Gastrocnemius medialis (tissue), 4 donors: ENCODE measurements around the gene GPR84. TPM values are rescaled to one million over a fixed set of nuclear protein-coding genes. Genes with fewer than 3 reads are reported as not detected.

Experiments
- ATAC-seq, 2 donors: fragments of 150-250 bp; one replicate each; pipeline ENCODE4 v1.9.1; 2016
- DNase-seq, 2 donors: peaks; one replicate each; pipeline ENCODE4 v3.0.0-alpha.2; 2019
- H3K27ac ChIP-seq, 4 donors: fragments of 200-600 bp; sonication (generic); 1 replicate in 1 of 4; 2 replicates in 3 of 4; pipeline ENCODE4 v1.5.1; 2016 to 2018; ENCODE audit warnings: mild to moderate bottlenecking in 2 of 4, moderate library complexity in 1 of 4
- H3K27me3 ChIP-seq, 3 donors: fragments of 200-600 bp; sonication (generic) in 2 of 3; 1 replicate in 1 of 3; 2 replicates in 2 of 3; pipeline versions ENCODE4 v1.5.1 to v1.6.0; 2016 to 2019; ENCODE audit warnings: mild to moderate bottlenecking in 1 of 3, moderate library complexity in 1 of 3
- H3K36me3 ChIP-seq, 2 donors: fragments of 200-600 bp; sonication (generic) in 1 of 2; one replicate each; pipeline ENCODE4 v1.5.1; 2017 to 2018
- H3K4me1 ChIP-seq, 2 donors: fragments of 200-600 bp; sonication (generic) in 1 of 2; one replicate each; pipeline ENCODE4 v1.5.1; 2016 to 2017; ENCODE audit warnings: mild to moderate bottlenecking in 2 of 2
- H3K4me3 ChIP-seq, 4 donors: fragments of 200-600 bp; sonication (generic) in 3 of 4; 1 replicate in 1 of 4; 2 replicates in 3 of 4; pipeline ENCODE4 v1.5.1; 2016 to 2019; ENCODE audit warnings: mild to moderate bottlenecking in 2 of 4
- H3K9me3 ChIP-seq, 3 donors: fragments of 200-600 bp; sonication (generic) in 2 of 3; 1 replicate in 1 of 3; 2 replicates in 2 of 3; pipeline ENCODE4 v1.5.1; 2016 to 2019
- POLR2A ChIP-seq, 2 donors: fragments of 450-650 bp; IDR thresholded peaks; one replicate each; pipeline ENCODE4 v1.6.1; 2017; ENCODE audit warnings: antibody characterized with exemption in 2 of 2, mild to moderate bottlenecking in 2 of 2, moderate library complexity in 2 of 2
- in situ Hi-C, 4 donors: fragments of 200-750 bp; cut with MboI; loops; one replicate each; pipeline versions ENCODE4 v1.15.0 to v1.8.0; 2017; ENCODE audit warnings: low sequenced_read_pairs in 4 of 4
- intact Hi-C: fragments of 100-400 bp; cut with DNase I; formaldehyde crosslinking; loops from one replicate; pipeline ENCODE4 v1.15.1; 2023; ENCODE audit warnings: low total_unique reads
- total RNA-seq, 4 donors: library from RNA; depleted of rRNA; stranded (reverse); fragments of >200 nt; gene quantifications; one replicate each; pipeline versions ENCODE4 v1.1.0 to v1.2.3, GENCODE V29; 2016
- TF ChIP-seq, protein P1 (sequence below), 5 experiments: fragments of 450-650 bp in 3 of 5; fragments of 200-600 bp in 2 of 5; sonication (generic) in 2 of 5; IDR thresholded peaks in 4 of 5; conservative IDR thresholded peaks in 1 of 5; 1 replicate in 4 of 5; 2 replicates in 1 of 5; pipeline ENCODE4 v1.5.1; 2016 to 2019; ENCODE audit warnings: antibody characterized with exemption in 5 of 5, mild to moderate bottlenecking in 3 of 5, moderate library complexity in 3 of 5

GPR84 gene
- total RNA-seq, 4 donors from 2014 or later: 0.49 to 0.51 TPM; not detected in 2

GRCh38 chr12:54387114-54387467 lies 22.8 kb upstream of the GPR84 start:
- Histone ChIP-seq H3K9me3 (no peaks in the 10 kb centered on the region), H3K4me1 (peaks cover 34 to 51% of the 10 kb centered on the region in 2 donors), H3K36me3 (no peaks in the 10 kb centered on the region), H3K4me3 (no peak overlapping the region), H3K27ac (peak overlapping the region in 2 of 4 donors; percentile 73 to 78), H3K27me3 (no peaks in the 10 kb centered on the region)
- ATAC-seq (no peak), DNase-seq (no peak)
- in situ Hi-C loops (no loop called here), intact Hi-C loops (no loop called here)
- TF ChIP-seq, protein P1, sequence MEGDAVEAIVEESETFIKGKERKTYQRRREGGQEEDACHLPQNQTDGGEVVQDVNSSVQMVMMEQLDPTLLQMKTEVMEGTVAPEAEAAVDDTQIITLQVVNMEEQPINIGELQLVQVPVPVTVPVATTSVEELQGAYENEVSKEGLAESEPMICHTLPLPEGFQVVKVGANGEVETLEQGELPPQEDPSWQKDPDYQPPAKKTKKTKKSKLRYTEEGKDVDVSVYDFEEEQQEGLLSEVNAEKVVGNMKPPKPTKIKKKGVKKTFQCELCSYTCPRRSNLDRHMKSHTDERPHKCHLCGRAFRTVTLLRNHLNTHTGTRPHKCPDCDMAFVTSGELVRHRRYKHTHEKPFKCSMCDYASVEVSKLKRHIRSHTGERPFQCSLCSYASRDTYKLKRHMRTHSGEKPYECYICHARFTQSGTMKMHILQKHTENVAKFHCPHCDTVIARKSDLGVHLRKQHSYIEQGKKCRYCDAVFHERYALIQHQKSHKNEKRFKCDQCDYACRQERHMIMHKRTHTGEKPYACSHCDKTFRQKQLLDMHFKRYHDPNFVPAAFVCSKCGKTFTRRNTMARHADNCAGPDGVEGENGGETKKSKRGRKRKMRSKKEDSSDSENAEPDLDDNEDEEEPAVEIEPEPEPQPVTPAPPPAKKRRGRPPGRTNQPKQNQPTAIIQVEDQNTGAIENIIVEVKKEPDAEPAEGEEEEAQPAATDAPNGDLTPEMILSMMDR (IDR thresholded peaks at IDR 0.05 in 4 of 5, conservative IDR thresholded peaks at IDR 0.05 in 1 of 5): no peak
- no peak for TF ChIP-seq POLR2A (IDR thresholded peaks at IDR 0.05)

- H3K4me1 ChIP-seq: peaks cover 34 to 53% of the 10 kb centered on the region in 2 donors
- no peaks in the 10 kb centered on the region for H3K36me3 ChIP-seq
- H3K4me3 ChIP-seq: no peak overlapping the region
- no peak for DNase-seq
- intact Hi-C loops: no loop called here
- peak in 1 of 2 donors; percentile 38 for TF ChIP-seq POLR2A (IDR thresholded peaks at IDR 0.05)
- TF ChIP-seq, protein P1 (IDR thresholded peaks at IDR 0.05 in 4 of 5, conservative IDR thresholded peaks at IDR 0.05 in 1 of 5): no peak
- peak; percentile 7 to 10 for ATAC-seq
- no peaks in the 10 kb centered on the region for H3K9me3 ChIP-seq
- peak overlapping the region; percentile 50 to 78 (median 64) for H3K27ac ChIP-seq
- no peaks in the 10 kb centered on the region for H3K27me3 ChIP-seq
- in situ Hi-C loops: no loop called here
Measured at GRCh38 chr12:54386403-54387113, 22.3 kb upstream of the GPR84 start.

GRCh38 chr12:54385251-54385914 lies 21.1 kb upstream of the GPR84 start:
- Histone ChIP-seq H3K4me3 (peak overlapping the region; percentile 31 to 45 (median 37)), H3K4me1 (peaks cover 35 to 57% of the 10 kb centered on the region in 2 donors), H3K27ac (peak overlapping the region; percentile 50 to 78 (median 64)), H3K9me3 (no peaks in the 10 kb centered on the region), H3K27me3 (no peaks in the 10 kb centered on the region), H3K36me3 (no peaks in the 10 kb centered on the region)
- TF ChIP-seq, protein P1 (IDR thresholded peaks at IDR 0.05 in 4 of 5, conservative IDR thresholded peaks at IDR 0.05 in 1 of 5): no peak
- TF ChIP-seq POLR2A (IDR thresholded peaks at IDR 0.05): peak in 1 of 2 donors; percentile 59
- no peak for DNase-seq
- peak; percentile 23 to 49 for ATAC-seq
- in situ Hi-C loops (no loop called here), intact Hi-C loops (no loop called here)

DNA sequence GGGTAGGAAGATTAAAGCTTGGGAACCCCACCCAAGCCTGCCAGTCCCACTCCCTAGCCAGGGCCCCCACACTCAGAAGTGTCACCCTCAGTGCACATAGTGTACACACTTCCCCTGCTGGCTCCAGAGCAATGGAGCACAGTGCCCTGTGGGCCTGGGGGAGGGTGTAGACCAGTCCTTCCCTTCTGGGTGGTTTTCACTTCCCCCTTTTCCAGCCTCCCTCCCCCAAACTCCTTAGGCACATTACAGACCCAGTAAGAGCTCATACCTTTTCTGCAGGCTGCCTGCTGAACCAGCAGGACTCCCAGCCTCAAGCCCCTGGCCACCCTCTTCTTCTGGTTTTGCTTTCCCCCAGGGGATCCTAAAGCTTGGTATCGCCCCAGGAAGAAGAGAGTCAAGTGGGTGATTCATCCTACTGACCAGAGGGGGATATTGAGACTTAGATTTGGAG lies 20.3 kb upstream of the GPR84 start, which contains the start of gene ZNF385A:
Gene ZNF385A (minus strand): TSS at position 143 of the 451 bp plus-strand sequence. CDS start 219 bp downstream, outside the sequence.
- DNase-seq (no peak), ATAC-seq (no peak)
- peak within 1 kb of the TSS; percentile 31 to 45 (median 37) for H3K4me3 ChIP-seq
- no peaks in the 10 kb centered on the region for H3K27me3 ChIP-seq
- H3K36me3 ChIP-seq: no peaks in the 10 kb centered on the region
- no peaks in the 10 kb centered on the region for H3K9me3 ChIP-seq
- intact Hi-C loops: no loop called here
- TF ChIP-seq, protein P1 (IDR thresholded peaks at IDR 0.05 in 4 of 5, conservative IDR thresholded peaks at IDR 0.05 in 1 of 5): no peak
- no peak for TF ChIP-seq POLR2A (IDR thresholded peaks at IDR 0.05)
- peak within 1 kb of the TSS; percentile 50 to 78 (median 64) for H3K27ac ChIP-seq
- peaks cover 35 to 63% of the 10 kb centered on the region in 2 donors for H3K4me1 ChIP-seq
- in situ Hi-C loops: no loop called here
